ENCODE results near the gene LAMC3. TPM values are rescaled to one million over a fixed set of nuclear protein-coding genes. Genes with fewer than 3 reads are reported as not detected.

LAMC3 gene
- total and polyA plus RNA-seq, 8 donors = 0.61 to 9.6 (median 0.93) TPM; not detected in 1

GRCh38 chr9:130980526-130980925 lies 28.4 kb upstream of the LAMC3 start:
- H3K27me3 ChIP-seq = peaks cover 0 to 43% (median 0%) of the 10 kb centered on the region in 3 donors
- H3K36me3 ChIP-seq = no peaks in the 10 kb centered on the region
- 72 to 84% (median 80%) methylated on average over 16 of the region's 16 CpGs for WGBS, 5 donors
- no peaks in the 10 kb centered on the region for H3K9me3 ChIP-seq
- no peak for DNase-seq
- intact Hi-C loops (cut with DNase I; ENCODE audit: low total_unique reads) = no loop called here
- no peak overlapping the region for H3K27ac ChIP-seq
- TF ChIP-seq POLR2A (IDR thresholded peaks at IDR 0.05) (no peak), EP300 (IDR thresholded peaks at IDR 0.05) (no peak), POLR2AphosphoS5 (IDR thresholded peaks at IDR 0.05) (no peak), CTCF (IDR thresholded peaks at IDR 0.05) (no peak)
- no peak overlapping the region for H3K4me3 ChIP-seq
- H3K4me1 ChIP-seq = no peaks in the 10 kb centered on the region

GRCh38 chr9:130981002-130981755 lies 27.8 kb upstream of the LAMC3 start:
- Histone ChIP-seq H3K27ac (no peak overlapping the region), H3K4me1 (no peaks in the 10 kb centered on the region), H3K9me3 (no peaks in the 10 kb centered on the region), H3K27me3 (peaks cover 0 to 49% (median 1%) of the 10 kb centered on the region in 3 donors), H3K4me3 (no peak overlapping the region), H3K36me3 (no peaks in the 10 kb centered on the region)
- no peak for DNase-seq
- intact Hi-C loops (cut with DNase I; ENCODE audit: low total_unique reads) = no loop called here
- no peak for TF ChIP-seq POLR2A (IDR thresholded peaks at IDR 0.05)
- TF ChIP-seq CTCF (IDR thresholded peaks at IDR 0.05) = no peak
- no peak for TF ChIP-seq EP300 (IDR thresholded peaks at IDR 0.05)
- WGBS, 5 donors = 51 to 75% (median 66%) methylated on average over 10 of the region's 10 CpGs

GRCh38 chr9:130981756-130982137 lies 27.2 kb upstream of the LAMC3 start:
- H3K4me3 ChIP-seq = no peak overlapping the region
- H3K36me3 ChIP-seq = no peaks in the 10 kb centered on the region
- no peaks in the 10 kb centered on the region for H3K9me3 ChIP-seq
- peaks cover 0 to 55% (median 4%) of the 10 kb centered on the region in 3 donors for H3K27me3 ChIP-seq
- no peak overlapping the region for H3K27ac ChIP-seq
- TF ChIP-seq EP300 (IDR thresholded peaks at IDR 0.05) (no peak), POLR2AphosphoS5 (IDR thresholded peaks at IDR 0.05) (no peak), POLR2A (IDR thresholded peaks at IDR 0.05) (no peak), CTCF (IDR thresholded peaks at IDR 0.05) (no peak)
- no peak for DNase-seq
- intact Hi-C loops (cut with DNase I; ENCODE audit: low total_unique reads) = no loop called here
- H3K4me1 ChIP-seq = no peaks in the 10 kb centered on the region
- 26 to 45% (median 33%) methylated on average over 14 of the region's 14 CpGs for WGBS, 5 donors

GRCh38 chr9:130982636-130983358 lies 26.2 kb upstream of the LAMC3 start:
- Histone ChIP-seq H3K4me3 (no peak overlapping the region), H3K9me3 (no peaks in the 10 kb centered on the region), H3K4me1 (no peaks in the 10 kb centered on the region), H3K27me3 (peaks cover 0 to 55% (median 4%) of the 10 kb centered on the region in 3 donors), H3K27ac (no peak overlapping the region), H3K36me3 (no peaks in the 10 kb centered on the region)
- intact Hi-C loops (cut with DNase I; ENCODE audit: low total_unique reads) = no loop called here
- no peak for DNase-seq
- TF ChIP-seq CTCF (IDR thresholded peaks at IDR 0.05) (no peak), EP300 (IDR thresholded peaks at IDR 0.05) (no peak), POLR2AphosphoS5 (IDR thresholded peaks at IDR 0.05) (no peak)
- WGBS, 5 donors = 70 to 81% (median 73%) methylated on average over 24 to 25 of the region's 25 CpGs

All from stomach (tissue), 9 donors.